Caco-2 (cell line): ENCODE measurements around the gene COLEC11. TPM values are rescaled to one million over a fixed set of nuclear protein-coding genes. Genes with fewer than 3 reads are reported as not detected.
A peak's percentile ranks its signal among the peaks of the same experiment; 100 is the strongest.
"Not testable (repeated sequence)": the region's sequence is repeated elsewhere in the genome, so short reads cannot be mapped to it uniquely, and the experiment has no call there.

Source experiments
- BruUV-seq: library from RNA; stranded (reverse); fragments of 400-500 nt; replicated peaks from 2 replicates; lab custom pipeline; 2021; lab: Mats Ljungman, UMichigan
- CTCF ChIA-PET: fragments of 300-600 bp; sonication (Branson Sonifier 250); formaldehyde crosslinking; loops from one replicate; lab custom pipeline; 2022; ENCODE audit warnings: antibody characterized with exemption; lab: Charles Lee
- POLR2A ChIA-PET: fragments of 300-600 bp; sonication (Branson Sonifier 250); formaldehyde crosslinking; loops from one replicate; lab custom pipeline; 2022; ENCODE audit warnings: antibody characterized with exemption; lab: Charles Lee
- DNase-seq, 2 experiments: peaks; one replicate each; pipeline versions ENCODE4 v3.0.0 to v3.0.0-alpha.2; 2020 to 2022
- H3K27me3 ChIP-seq: replicated peaks from 2 replicates; pipeline ENCODE4 v1.6.0; 2011; ENCODE audit warnings: low read length; ENCODE audit not compliant: control insufficient read depth, insufficient read depth
- H3K36me3 ChIP-seq: 2 replicates; pipeline ENCODE4 v1.5.1; 2011; ENCODE audit warnings: low read length; ENCODE audit not compliant: control insufficient read depth, insufficient read depth
- H3K4me1 ChIP-seq: fragments of 250-450 bp; sonication (Bioruptor Pico); 2 replicates; pipeline ENCODE4 v1.5.1; 2020; ENCODE audit warnings: mild to moderate bottlenecking
- H3K4me3 ChIP-seq: 2 replicates; pipeline ENCODE4 v1.5.1; 2011; ENCODE audit warnings: low read depth, mild to moderate bottlenecking, control low read depth, low read length
- H3K9me3 ChIP-seq: fragments of 250-450 bp; sonication (Bioruptor Pico); 2 replicates; pipeline ENCODE4 v1.5.1; 2020; ENCODE audit warnings: mild to moderate bottlenecking, moderate library complexity
- H3K27ac Mint-ChIP-seq: one replicate; pipeline ENCODE4 v1.8.0; 2022; ENCODE audit warnings: mixed read lengths; ENCODE audit not compliant: unreplicated experiment
- H3K27me3 Mint-ChIP-seq: one replicate; pipeline ENCODE4 v1.8.0; 2022; ENCODE audit warnings: mixed read lengths; ENCODE audit not compliant: insufficient read depth, unreplicated experiment
- H3K36me3 Mint-ChIP-seq: one replicate; pipeline ENCODE4 v1.8.0; 2022; ENCODE audit warnings: mild to moderate bottlenecking, mixed read lengths; ENCODE audit not compliant: insufficient read depth, unreplicated experiment
- H3K4me1 Mint-ChIP-seq: one replicate; pipeline ENCODE4 v1.8.0; 2022; ENCODE audit warnings: low read depth, mixed read lengths; ENCODE audit not compliant: unreplicated experiment
- H3K4me3 Mint-ChIP-seq: one replicate; pipeline ENCODE4 v1.8.0; 2022; ENCODE audit warnings: mild to moderate bottlenecking, moderate library complexity, mixed read lengths; ENCODE audit not compliant: unreplicated experiment
- H3K9me3 Mint-ChIP-seq: one replicate; pipeline ENCODE4 v1.8.0; 2022; ENCODE audit warnings: mixed read lengths; ENCODE audit not compliant: unreplicated experiment
- CTCF ChIP-seq, 2 experiments: fragments of 200-600 bp in 1 of 2; IDR thresholded peaks; 1 replicate in 1 of 2; 2 replicates in 1 of 2; pipeline versions ENCODE4 v1.5.1 to v1.8.0; 2011 to 2022; ENCODE audit warnings: antibody characterized with exemption in 1 of 2, control low read depth in 1 of 2, inconsistent platforms in 1 of 2, low read depth in 1 of 2, low read length in 1 of 2, mild to moderate bottlenecking in 1 of 2, moderate library complexity in 1 of 2; ENCODE audit not compliant: insufficient read depth in 1 of 2, severe bottlenecking in 1 of 2, unreplicated experiment in 1 of 2
- intact Hi-C: fragments of 100-400 bp; cut with micrococcal nuclease; formaldehyde crosslinking; loops from one replicate; pipeline ENCODE4 v1.10.0; 2022; ENCODE audit not compliant: unreplicated experiment
- total RNA-seq: library from RNA; stranded (reverse); gene quantifications from 2 replicates; pipeline ENCODE4 v1.2.3, GENCODE V29; 2022

Gene COLEC11
- total RNA-seq, 1 experiment from 2014 or later, result not detected

- H3K27me3 Mint-ChIP-seq, result no peaks in the 10 kb centered on the region
- H3K4me3 ChIP-seq, result no peak overlapping the region
- no peaks in the 10 kb centered on the region for H3K36me3 ChIP-seq
Measured at GRCh38 chr2:3606370-3607201, 11.7 kb downstream of the COLEC11 start.

DNA sequence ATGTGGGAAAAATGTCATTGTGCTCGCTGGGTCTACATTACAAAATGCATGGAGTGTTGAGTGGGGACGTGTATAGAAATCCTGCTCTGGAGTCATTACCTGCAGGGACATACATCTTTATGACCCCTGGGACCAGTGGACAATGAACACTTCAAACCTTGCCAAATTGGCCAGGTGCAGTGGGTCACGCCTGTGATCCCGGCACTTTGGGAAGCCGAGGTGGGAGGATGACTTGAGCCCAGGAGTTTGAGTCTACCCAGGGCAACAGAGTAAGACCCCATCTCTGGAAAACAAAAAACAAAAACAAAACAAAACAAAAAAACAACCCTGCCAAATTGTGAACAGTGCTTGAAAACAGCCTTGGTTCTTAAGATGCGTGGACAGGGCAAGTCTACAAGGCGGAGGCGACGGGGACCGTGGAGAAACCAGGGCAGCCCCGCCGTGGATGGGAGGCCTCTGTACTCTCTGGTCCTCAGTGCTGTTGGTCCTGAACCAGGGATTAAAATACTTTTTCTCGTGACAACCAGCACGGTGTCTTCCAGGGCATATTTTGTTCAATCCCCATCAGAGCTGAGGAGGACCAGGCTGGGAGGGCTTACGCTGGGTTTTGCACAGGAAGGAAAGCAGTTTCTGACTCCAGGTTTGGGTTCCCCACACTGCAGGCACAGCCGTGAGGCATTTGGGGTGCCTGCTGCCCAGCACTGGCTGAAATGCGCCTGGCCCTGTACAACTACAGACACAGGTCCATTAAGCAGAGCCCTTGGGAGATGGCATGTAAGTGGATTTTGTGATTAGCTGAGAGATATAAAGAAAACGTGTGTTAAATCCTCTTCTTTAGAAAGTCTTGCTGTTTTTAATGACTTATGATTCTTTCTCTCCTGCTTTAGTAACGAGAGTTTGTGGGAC lies 13.7 kb downstream of the COLEC11 start:
- H3K9me3 ChIP-seq, result no peaks in the 10 kb centered on the region
- no TSS peak for BruUV-seq
- CTCF ChIA-PET, result no interaction called here

More at GRCh38 chr2:3606370-3607201, 11.7 kb downstream of the COLEC11 start:
- POLR2A ChIA-PET, result no interaction called here
- H3K9me3 Mint-ChIP-seq, result no peaks in the 10 kb centered on the region
- no peak for DNase-seq
- no peak overlapping the region for H3K4me3 Mint-ChIP-seq
- Histone ChIP-seq H3K4me1 (no peaks in the 10 kb centered on the region), H3K27me3 (no peaks in the 10 kb centered on the region), H3K9me3 (no peaks in the 10 kb centered on the region)
- H3K4me1 Mint-ChIP-seq, result peaks cover 6% of the 10 kb centered on the region
- CTCF ChIA-PET, result no interaction called here
- no peak for TF ChIP-seq CTCF (IDR thresholded peaks at IDR 0.05; ENCODE audit: insufficient read depth in 1 of 2, low read depth in 1 of 2, low read length in 1 of 2, severe bottlenecking in 1 of 2, unreplicated experiment in 1 of 2)
- no peak overlapping the region for H3K27ac Mint-ChIP-seq
- BruUV-seq, result no TSS peak
- no peaks in the 10 kb centered on the region for H3K36me3 Mint-ChIP-seq
- intact Hi-C loops, result no loop called here

GRCh38 chr2:3609279-3609673 lies 14.4 kb downstream of the COLEC11 start:
- H3K27me3 ChIP-seq, H3K4me1 Mint-ChIP-seq, BruUV-seq, CTCF ChIA-PET, H3K36me3 ChIP-seq, H3K36me3 Mint-ChIP-seq, H3K4me3 Mint-ChIP-seq, H3K27ac Mint-ChIP-seq, intact Hi-C loops, DNase-seq, H3K4me1 ChIP-seq, H3K4me3 ChIP-seq, H3K27me3 Mint-ChIP-seq, H3K9me3 Mint-ChIP-seq, H3K9me3 ChIP-seq, POLR2A ChIA-PET: not testable (repeated sequence)

More for the DNA sequence above, 13.7 kb downstream of the COLEC11 start:
- Mint-ChIP-seq H3K27ac (no peak overlapping the region), H3K27me3 (no peaks in the 10 kb centered on the region), H3K4me1 (no peaks in the 10 kb centered on the region), H3K36me3 (no peaks in the 10 kb centered on the region), H3K9me3 (no peaks in the 10 kb centered on the region), H3K4me3 (no peak overlapping the region)
- Histone ChIP-seq H3K36me3 (no peaks in the 10 kb centered on the region; the same call in 1 of the 2 replicates), H3K27me3 (no peaks in the 10 kb centered on the region), H3K4me1 (no peaks in the 10 kb centered on the region), H3K4me3 (no peak overlapping the region)
- intact Hi-C loops, result no loop called here
- POLR2A ChIA-PET, result no interaction called here
- no peak for TF ChIP-seq CTCF (IDR thresholded peaks at IDR 0.05; ENCODE audit: insufficient read depth in 1 of 2, low read depth in 1 of 2, low read length in 1 of 2, severe bottlenecking in 1 of 2, unreplicated experiment in 1 of 2)
- peak in 1 of 2 experiments; percentile 12 for DNase-seq
